RWPE1 (cell line): ENCODE measurements around the gene MRPL58.

Source experiments
- CTCF ChIA-PET: fragments of 350-600 bp; sonication (Branson Sonifier 250); formaldehyde crosslinking; extraction: SDS; loops from one replicate; lab custom pipeline; 2021; lab: Yijun Ruan, JAX
- POLR2A ChIA-PET: fragments of 400-600 bp; formaldehyde crosslinking; extraction: SDS; loops from one replicate; lab custom pipeline; 2020; ENCODE audit warnings: antibody characterized with exemption; ENCODE audit not compliant: low non-redundant PET; lab: Yijun Ruan, JAX
- DNase-seq: peaks from one replicate; pipeline ENCODE4 v3.0.0; 2012; ENCODE audit warnings: low spot score
- H3K27ac ChIP-seq: fragments of 450-650 bp; 2 replicates; pipeline ENCODE4 v1.5.1; 2017
- CTCF ChIP-seq: fragments of 450-650 bp; conservative IDR thresholded peaks from 2 replicates; pipeline ENCODE4 v1.5.1; 2017; ENCODE audit warnings: low read depth, mild to moderate bottlenecking

Gene MRPL58

GRCh38 chr17:74995847-74996246, 16.6 kb upstream of the MRPL58 start:
- TF ChIP-seq CTCF: no peak
- ChIA-PET POLR2A (no interaction called here), CTCF (interaction anchor here (0.6 kb wide), 1 partner anchor 224 kb away, joined by 3 read pairs; no protein-coding TSS in a partner anchor)
- DNase-seq: no peak
- peak overlapping the region; percentile 58 for H3K27ac ChIP-seq

- ChIA-PET CTCF (interaction anchor here (0.6 to 1.6 kb wide), 3 partner anchors 13 to 1819 kb away, joined by 4 read pairs; no protein-coding TSS in a partner anchor), POLR2A (interaction anchor here (1.2 kb wide), 1 partner anchor 13 kb away, joined by 3 read pairs; no protein-coding TSS in a partner anchor)
- H3K27ac ChIP-seq: peak overlapping the region; percentile 30
- no peak for DNase-seq
- no peak for TF ChIP-seq CTCF
Observed at GRCh38 chr17:74998783-74999182, 13.7 kb upstream of the MRPL58 start.

- CTCF ChIA-PET: interaction anchor here (0.7 to 1.6 kb wide), 3 partner anchors 12 to 634 kb away, joined by 3 to 4 read pairs (median 3); no protein-coding TSS in a partner anchor
- peak overlapping the region; percentile 30 for H3K27ac ChIP-seq
- no peak for TF ChIP-seq CTCF
- POLR2A ChIA-PET: interaction anchor here (1.2 kb wide), 1 partner anchor 12 kb away, joined by 3 read pairs; no protein-coding TSS in a partner anchor
- DNase-seq: no peak
Observed at GRCh38 chr17:74999523-74999922, 12.9 kb upstream of the MRPL58 start.

- no peak for TF ChIP-seq CTCF
- DNase-seq: no peak
- ChIA-PET CTCF (interaction anchor here (0.9 to 1.1 kb wide), 3 partner anchors 9 to 79 kb away, joined by 3 read pairs; partner anchors contain the start of gene OTOP2), POLR2A (interaction anchor here (0.6 kb wide), 1 partner anchor 118 kb away, joined by 3 read pairs; no protein-coding TSS in a partner anchor)
- H3K27ac ChIP-seq: no peak overlapping the region
Observed at GRCh38 chr17:75001915-75002843, 10.3 kb upstream of the MRPL58 start.

GRCh38 chr17:75003070-75003956, 9.2 kb upstream of the MRPL58 start:
- no peak for DNase-seq
- TF ChIP-seq CTCF: no peak
- ChIA-PET POLR2A (interaction anchor here (0.6 kb wide), 1 partner anchor 12 kb away, joined by 4 read pairs; no protein-coding TSS in a partner anchor), CTCF (interaction anchor here (1.0 to 1.4 kb wide), 3 partner anchors 9 to 42 kb away, joined by 3 to 4 read pairs (median 4); no protein-coding TSS in a partner anchor)
- no peak overlapping the region for H3K27ac ChIP-seq
